H1 (cell line): ENCODE data around the gene CSRNP3. TPM values are rescaled to one million over a fixed set of nuclear protein-coding genes. Genes with fewer than 3 reads are reported as not detected.

Experiments used
- ASH2L ChIP-seq: fragments of 200-600, 300-600 bp; sonication (generic); IDR thresholded peaks from one replicate; pipeline ENCODE4 v1.7.1; 2017; ENCODE audit warnings: low read length
- GTF2F1 ChIP-seq: IDR thresholded peaks from 2 replicates; pipeline ENCODE4 v1.6.1; 2012; ENCODE audit warnings: low read depth, low read length, improper control_type of control experiment, borderline replicate concordance
- polyA plus RNA-seq, 7 experiments: library from polyadenylated mRNA; depleted of rRNA in 3 of 7; stranded (reverse) in 5 of 7; unstranded in 2 of 7; fragments of >200 nt in 5 of 7; fragments of 200-250 nt in 2 of 7; gene quantifications; 1 replicate in 5 of 7; 2 replicates in 1 of 7; 4 replicates in 1 of 7; pipeline versions ENCODE4 v1.2.1 to v1.2.3, GENCODE V29; 2011 to 2013; ENCODE audit warnings: missing spikeins in 2 of 7, mixed read lengths in 2 of 7
- total RNA-seq: library from RNA; stranded (reverse); fragmentation: NEBNext Ultra II Directional; extraction: Animal tissue kit (Norgen Biotek cat#: 25700); gene quantifications from 2 replicates; pipeline ENCODE4 v1.2.1, GENCODE V29; 2021

CSRNP3 gene
- total and polyA plus RNA-seq, 2 of the 8 experiments (the other 6 are each of a cell fraction or from before 2014, with no cell fraction given): 1.3 to 6.5 TPM

- TF ChIP-seq GTF2F1: no peak
- no peak for TF ChIP-seq ASH2L
Measured at GRCh38 chr2:165691615-165692014, 222.1 kb downstream of the CSRNP3 start (continued).
